OCI-LY1 (cell line): ENCODE measurements around the gene CXXC1.

Experiments
- EZH2 ChIP-seq: fragments of 200-600 bp; sonication (generic), shearing (Covaris generic); IDR thresholded peaks from 2 replicates; pipeline ENCODE4 v1.8.0; 2017; ENCODE audit warnings: borderline replicate concordance, mixed run types, mild to moderate bottlenecking, antibody characterized with exemption, low read length, moderate library complexity, mixed read lengths
- TF ChIP-seq, protein P1 (sequence below): fragments of 200-600 bp; sonication (generic), shearing (Covaris generic); IDR thresholded peaks from 2 replicates; pipeline ENCODE4 v1.5.1; 2017; ENCODE audit warnings: mild to moderate bottlenecking, antibody characterized with exemption, low read length, moderate library complexity, mixed read lengths

DNA sequence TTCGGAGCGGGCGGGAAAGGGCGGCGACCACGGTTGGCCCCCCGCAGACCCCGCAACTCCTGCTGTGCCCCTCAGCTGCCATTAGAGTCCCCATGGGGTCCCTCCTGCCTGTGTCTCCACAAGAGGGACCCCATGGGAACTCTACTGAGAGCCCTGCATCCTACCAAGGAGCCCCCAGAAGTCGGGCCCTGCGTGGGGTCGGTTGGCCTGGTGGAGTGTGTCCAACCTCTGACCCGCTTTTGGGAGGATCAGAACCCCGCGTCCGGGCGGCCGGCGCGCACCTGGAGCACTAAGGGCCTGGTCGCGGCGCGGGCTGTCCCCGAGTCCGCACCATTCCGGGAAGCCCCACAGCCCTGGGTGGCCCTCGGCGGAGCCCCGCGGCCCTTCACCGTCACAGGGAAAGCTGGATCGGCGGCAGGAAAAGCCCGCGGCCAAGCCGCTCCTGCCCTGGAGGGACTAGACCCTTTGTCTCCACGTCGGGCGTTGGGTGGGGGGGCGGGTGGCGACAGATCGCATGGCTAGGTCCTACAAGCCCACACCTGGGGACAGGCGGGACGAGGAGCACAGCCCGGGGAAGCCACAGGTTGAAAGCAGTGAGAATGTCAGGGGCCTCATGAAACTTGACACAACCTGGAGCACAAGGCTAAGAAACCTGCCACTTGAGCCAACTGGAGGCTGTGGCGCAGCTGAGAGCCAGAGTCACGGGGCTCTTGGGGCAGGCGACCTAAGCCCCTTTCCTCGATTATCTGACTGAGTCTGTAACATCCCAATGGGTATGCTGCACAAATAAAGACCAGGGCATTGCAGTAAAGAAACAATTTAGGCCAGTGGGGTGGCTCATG, 11.2 kb upstream of the CXXC1 start:
- TF ChIP-seq, protein P1, sequence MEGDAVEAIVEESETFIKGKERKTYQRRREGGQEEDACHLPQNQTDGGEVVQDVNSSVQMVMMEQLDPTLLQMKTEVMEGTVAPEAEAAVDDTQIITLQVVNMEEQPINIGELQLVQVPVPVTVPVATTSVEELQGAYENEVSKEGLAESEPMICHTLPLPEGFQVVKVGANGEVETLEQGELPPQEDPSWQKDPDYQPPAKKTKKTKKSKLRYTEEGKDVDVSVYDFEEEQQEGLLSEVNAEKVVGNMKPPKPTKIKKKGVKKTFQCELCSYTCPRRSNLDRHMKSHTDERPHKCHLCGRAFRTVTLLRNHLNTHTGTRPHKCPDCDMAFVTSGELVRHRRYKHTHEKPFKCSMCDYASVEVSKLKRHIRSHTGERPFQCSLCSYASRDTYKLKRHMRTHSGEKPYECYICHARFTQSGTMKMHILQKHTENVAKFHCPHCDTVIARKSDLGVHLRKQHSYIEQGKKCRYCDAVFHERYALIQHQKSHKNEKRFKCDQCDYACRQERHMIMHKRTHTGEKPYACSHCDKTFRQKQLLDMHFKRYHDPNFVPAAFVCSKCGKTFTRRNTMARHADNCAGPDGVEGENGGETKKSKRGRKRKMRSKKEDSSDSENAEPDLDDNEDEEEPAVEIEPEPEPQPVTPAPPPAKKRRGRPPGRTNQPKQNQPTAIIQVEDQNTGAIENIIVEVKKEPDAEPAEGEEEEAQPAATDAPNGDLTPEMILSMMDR: no peak
- no peak for TF ChIP-seq EZH2
